PC-9 (cell line): Measurements from ENCODE around the gene KRTAP20-2.

Experiments
- EZH2 ChIP-seq: fragments of 200-600 bp; sonication (generic); IDR thresholded peaks from 2 replicates; pipeline ENCODE4 v1.8.0; 2017; ENCODE audit warnings: antibody characterized with exemption, low read depth
- TF ChIP-seq, protein P1 (sequence below): fragments of 200-600 bp; sonication (generic); conservative IDR thresholded peaks from 2 replicates; pipeline ENCODE4 v1.6.1; 2017; ENCODE audit warnings: mixed run types, antibody characterized with exemption, mild to moderate bottlenecking, moderate library complexity

DNA sequence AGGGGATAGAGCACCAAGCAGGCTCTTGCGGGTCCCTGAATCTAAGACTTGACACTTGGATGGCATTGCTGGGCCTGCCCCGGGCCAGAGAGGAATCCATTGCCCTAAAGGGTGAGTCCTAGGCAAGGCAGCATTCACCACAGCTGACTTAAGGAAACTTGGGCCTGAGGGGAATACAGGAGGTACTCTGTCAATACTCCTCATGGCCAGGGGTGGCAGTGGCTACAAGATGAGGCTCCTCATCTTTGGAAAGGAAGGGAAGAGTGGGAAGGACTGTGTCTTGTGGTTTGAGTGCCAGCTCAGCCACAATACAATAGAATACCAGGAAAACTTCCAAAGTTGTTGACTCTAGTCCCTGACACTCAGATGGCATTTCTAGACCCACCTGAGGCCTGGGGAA lies 29.0 kb upstream of the KRTAP20-2 start:
- TF ChIP-seq, protein P1, sequence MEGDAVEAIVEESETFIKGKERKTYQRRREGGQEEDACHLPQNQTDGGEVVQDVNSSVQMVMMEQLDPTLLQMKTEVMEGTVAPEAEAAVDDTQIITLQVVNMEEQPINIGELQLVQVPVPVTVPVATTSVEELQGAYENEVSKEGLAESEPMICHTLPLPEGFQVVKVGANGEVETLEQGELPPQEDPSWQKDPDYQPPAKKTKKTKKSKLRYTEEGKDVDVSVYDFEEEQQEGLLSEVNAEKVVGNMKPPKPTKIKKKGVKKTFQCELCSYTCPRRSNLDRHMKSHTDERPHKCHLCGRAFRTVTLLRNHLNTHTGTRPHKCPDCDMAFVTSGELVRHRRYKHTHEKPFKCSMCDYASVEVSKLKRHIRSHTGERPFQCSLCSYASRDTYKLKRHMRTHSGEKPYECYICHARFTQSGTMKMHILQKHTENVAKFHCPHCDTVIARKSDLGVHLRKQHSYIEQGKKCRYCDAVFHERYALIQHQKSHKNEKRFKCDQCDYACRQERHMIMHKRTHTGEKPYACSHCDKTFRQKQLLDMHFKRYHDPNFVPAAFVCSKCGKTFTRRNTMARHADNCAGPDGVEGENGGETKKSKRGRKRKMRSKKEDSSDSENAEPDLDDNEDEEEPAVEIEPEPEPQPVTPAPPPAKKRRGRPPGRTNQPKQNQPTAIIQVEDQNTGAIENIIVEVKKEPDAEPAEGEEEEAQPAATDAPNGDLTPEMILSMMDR: no peak
- no peak for TF ChIP-seq EZH2
